ENCODE measurements around the gene KATNAL2. TPM values are rescaled to one million over a fixed set of nuclear protein-coding genes. Genes with fewer than 3 reads are reported as not detected.

Gene KATNAL2
- total RNA-seq, 2 experiments from 2014 or later: 0.45 to 0.52 TPM

DNA sequence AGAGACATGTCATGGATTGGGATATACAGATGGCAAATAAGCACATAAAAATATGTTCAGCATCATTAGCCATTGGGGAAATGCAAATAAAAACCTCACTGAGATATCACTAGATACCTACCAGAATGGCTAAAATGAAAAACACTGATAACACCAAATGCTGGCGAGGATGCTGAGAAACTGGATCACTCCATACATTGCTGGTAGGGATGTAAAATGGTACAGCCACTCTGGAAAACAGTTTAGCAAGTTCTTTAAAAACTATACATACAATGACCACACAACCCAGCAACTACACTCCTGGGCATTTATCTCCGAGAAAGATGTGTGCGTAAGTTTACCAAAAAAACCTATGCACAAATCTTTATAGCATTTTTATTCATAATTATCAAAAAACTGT lies 14.0 kb upstream of the KATNAL2 start:
- Mint-ChIP-seq H3K36me3 (ENCODE audit: low read depth) (peaks cover 36% of the 10 kb centered on the region), H3K27me3 (ENCODE audit: low read depth) (no peaks in the 10 kb centered on the region), H3K4me3 (no peak overlapping the region), H3K27ac (no peak overlapping the region), H3K4me1 (ENCODE audit: low read depth) (peaks cover 22% of the 10 kb centered on the region), H3K9me3 (peaks cover 4% of the 10 kb centered on the region)
- CTCF ChIA-PET: interaction anchor here (0.7 kb wide), 1 partner anchor 11 kb away, joined by 4 read pairs; no protein-coding TSS in a partner anchor
- intact Hi-C loops (cut with micrococcal nuclease): no loop called here
- no peak for DNase-seq

DNA sequence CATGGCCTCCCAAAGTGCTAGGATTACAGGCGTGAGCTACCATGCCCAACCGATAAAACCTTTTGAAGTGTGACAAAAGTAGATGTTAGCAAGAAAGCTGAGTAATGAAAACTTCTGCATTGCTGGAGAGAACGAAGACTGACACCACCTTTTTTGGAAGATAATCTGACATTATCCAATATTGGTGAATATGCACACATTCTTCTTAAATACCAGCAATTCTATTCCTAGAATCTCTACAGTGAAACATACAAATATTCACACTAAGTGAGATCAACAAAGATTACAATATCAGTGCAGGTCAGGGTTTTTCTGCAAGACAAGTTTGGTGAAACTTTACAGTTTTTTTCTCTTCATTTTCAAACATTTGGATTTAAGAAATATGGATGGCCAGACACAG lies 7.9 kb upstream of the KATNAL2 start:
- no peak overlapping the region for H3K27ac Mint-ChIP-seq
- peaks cover 31% of the 10 kb centered on the region for H3K4me1 Mint-ChIP-seq (ENCODE audit: low read depth)
- CTCF ChIA-PET: no interaction called here
- H3K9me3 Mint-ChIP-seq: peaks cover 4% of the 10 kb centered on the region
- DNase-seq: no peak
- no peaks in the 10 kb centered on the region for H3K27me3 Mint-ChIP-seq (ENCODE audit: low read depth)
- peaks cover 15% of the 10 kb centered on the region for H3K36me3 Mint-ChIP-seq (ENCODE audit: low read depth)
- intact Hi-C loops (cut with micrococcal nuclease): no loop called here
- no peak overlapping the region for H3K4me3 Mint-ChIP-seq

DNA sequence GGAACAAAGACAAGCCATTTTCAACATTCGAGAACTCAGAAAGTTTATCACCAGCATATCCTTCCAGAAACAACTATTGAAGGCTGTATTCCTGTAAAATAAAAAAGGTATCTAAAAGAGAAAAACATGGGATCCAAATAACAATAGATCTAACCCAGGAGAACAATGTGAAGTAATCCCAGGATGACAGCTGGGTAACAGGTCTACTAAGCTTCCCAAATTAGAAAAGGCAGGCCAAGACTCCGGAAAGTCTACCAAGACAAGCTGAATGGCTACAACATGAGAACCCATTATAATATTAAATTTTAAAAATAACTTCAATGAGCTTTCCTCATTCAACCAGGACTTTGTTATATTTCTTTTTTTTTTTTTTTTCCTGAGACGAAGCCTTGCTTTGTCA lies 6.5 kb upstream of the KATNAL2 start:
- Mint-ChIP-seq H3K4me3 (no peak overlapping the region), H3K27me3 (ENCODE audit: low read depth) (no peaks in the 10 kb centered on the region), H3K9me3 (peaks cover 2% of the 10 kb centered on the region), H3K36me3 (ENCODE audit: low read depth) (peaks cover 14% of the 10 kb centered on the region), H3K27ac (no peak overlapping the region), H3K4me1 (ENCODE audit: low read depth) (peaks cover 39% of the 10 kb centered on the region)
- DNase-seq: no peak
- CTCF ChIA-PET: no interaction called here
- intact Hi-C loops (cut with micrococcal nuclease): loop anchor here (10.0 kb wide), 1 partner anchor 156 kb away; the partner anchor contains the start of gene ST8SIA5

DNA sequence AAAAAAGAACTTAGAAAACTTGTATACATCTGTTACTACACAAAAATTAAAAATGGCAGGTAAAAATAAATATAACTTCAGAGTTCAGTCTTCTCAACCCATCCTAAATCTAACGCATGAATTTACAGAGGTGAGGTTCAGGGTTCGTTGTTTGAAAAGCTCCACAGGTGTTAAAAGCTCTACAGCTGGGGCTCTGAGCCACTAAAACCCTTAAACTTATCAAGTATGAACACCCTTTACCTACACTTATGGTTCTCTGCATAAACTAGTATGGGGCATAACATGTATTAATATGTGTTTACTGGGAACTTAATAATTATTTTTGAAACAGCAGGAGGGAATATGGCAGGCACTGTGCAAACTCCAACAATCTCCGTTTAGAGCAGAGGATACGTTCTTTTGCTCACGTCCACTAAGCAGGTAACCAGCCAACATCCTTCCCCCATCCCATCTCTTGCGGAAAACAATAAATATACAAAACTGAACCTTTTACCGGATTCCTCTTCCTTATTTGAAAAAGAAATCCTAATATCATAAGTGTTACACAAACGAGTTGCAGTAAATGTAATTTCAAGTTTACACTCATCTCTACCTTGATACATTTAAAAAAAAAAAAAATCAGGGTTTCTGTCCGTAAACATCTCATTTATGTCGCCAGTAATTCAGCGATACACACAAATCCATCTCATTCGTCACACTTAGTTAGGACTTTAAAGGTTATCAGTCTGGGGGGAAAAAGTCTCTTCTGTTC lies 1.4 kb upstream of the KATNAL2 start:
- Mint-ChIP-seq H3K4me1 (ENCODE audit: low read depth) (peaks cover 48% of the 10 kb centered on the region), H3K36me3 (ENCODE audit: low read depth) (no peaks in the 10 kb centered on the region), H3K27ac (peak overlapping the region; percentile 67), H3K4me3 (peak overlapping the region; percentile 80), H3K27me3 (ENCODE audit: low read depth) (no peaks in the 10 kb centered on the region), H3K9me3 (no peaks in the 10 kb centered on the region)
- intact Hi-C loops (cut with micrococcal nuclease): loop anchor here (2.0 to 10.0 kb wide), 6 partner anchors 31 to 819 kb away; partner anchors contain the start of genes ATP5F1A and ST8SIA5
- no peak for DNase-seq
- CTCF ChIA-PET: interaction anchor here (0.6 kb wide), 1 partner anchor 100 kb away, joined by 4 read pairs; no protein-coding TSS in a partner anchor

DNA sequence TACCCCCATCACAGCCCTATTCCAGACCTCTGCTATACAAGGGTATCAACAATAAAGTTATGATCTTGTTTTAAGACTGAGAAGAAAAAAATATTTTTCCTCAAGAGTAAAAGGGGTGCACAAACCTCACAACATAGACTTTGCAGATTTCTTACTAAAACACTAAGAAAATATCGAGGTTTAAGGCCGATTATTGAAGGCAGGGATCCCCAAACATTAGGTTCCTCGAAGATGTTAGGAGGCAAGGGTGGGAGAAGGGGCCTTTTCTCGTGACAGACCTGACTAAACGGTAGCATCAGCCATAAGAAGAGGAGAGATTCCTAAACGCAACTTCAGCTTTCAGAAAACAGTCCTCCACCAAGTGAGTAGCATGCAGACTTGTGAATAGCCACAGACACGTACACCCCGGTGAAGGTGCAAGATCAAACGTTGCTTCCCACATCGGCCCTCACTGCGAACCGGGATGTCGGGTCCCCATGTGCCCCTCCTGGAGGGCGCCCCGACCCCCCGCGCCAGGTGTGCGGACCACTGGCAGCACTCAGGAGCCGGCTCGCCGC lies 773 bp upstream of the KATNAL2 start:
- H3K9me3 Mint-ChIP-seq: no peaks in the 10 kb centered on the region
- peak overlapping the region; percentile 67 for H3K27ac Mint-ChIP-seq
- CTCF ChIA-PET: no interaction called here
- H3K4me3 Mint-ChIP-seq: peak overlapping the region; percentile 80
- H3K27me3 Mint-ChIP-seq (ENCODE audit: low read depth): no peaks in the 10 kb centered on the region
- peaks cover 48% of the 10 kb centered on the region for H3K4me1 Mint-ChIP-seq (ENCODE audit: low read depth)
- peak; percentile 39 for DNase-seq
- intact Hi-C loops (cut with micrococcal nuclease): loop anchor here (1.0 to 10.0 kb wide), 8 partner anchors 25 to 819 kb away; partner anchors contain the start of genes ATP5F1A, HDHD2 and ST8SIA5
- no peaks in the 10 kb centered on the region for H3K36me3 Mint-ChIP-seq (ENCODE audit: low read depth)

DNA sequence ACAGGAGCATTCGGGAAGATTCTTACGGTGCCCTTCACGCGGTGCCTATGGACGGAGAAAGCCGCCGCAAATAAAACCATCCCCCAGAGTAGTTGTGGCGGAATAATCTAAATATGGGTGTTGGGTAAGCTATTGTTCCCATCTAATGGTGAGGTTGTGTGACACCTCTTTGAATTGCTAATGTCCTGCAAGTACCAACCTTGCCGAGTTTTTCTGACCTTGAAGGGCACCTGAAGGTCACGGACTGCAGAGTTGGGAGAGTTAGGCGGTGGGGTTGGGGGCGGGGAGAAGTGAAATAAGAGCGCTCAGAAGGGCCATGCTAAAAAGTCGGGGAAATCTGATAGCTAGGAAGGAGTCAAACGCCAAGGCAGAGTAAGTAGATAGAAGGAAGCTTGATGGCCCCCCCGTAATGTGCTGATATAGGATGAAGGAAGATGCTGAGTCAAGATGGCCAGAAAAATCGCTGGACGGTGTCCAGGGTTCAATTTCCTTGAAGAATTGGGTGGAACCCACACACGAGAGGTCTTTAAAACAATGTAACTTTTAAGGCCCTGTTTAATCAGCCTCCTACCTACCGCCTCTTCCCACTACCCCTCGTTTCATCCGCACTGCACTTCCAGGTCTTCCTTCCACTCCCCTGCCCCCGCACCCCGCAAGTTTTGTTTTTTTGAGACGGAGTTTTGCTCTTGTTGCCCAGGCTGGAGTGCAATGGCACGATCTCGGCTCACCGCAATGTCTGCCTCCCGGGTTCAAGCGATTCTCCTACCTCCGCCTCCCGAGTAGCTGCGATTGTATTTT lies 600 bp downstream of the KATNAL2 start:
- H3K4me3 Mint-ChIP-seq: peak overlapping the region; percentile 86
- H3K4me1 Mint-ChIP-seq (ENCODE audit: low read depth): peaks cover 44% of the 10 kb centered on the region
- no peaks in the 10 kb centered on the region for H3K9me3 Mint-ChIP-seq
- intact Hi-C loops (cut with micrococcal nuclease): loop anchor here (1.0 to 10.0 kb wide), 8 partner anchors 27 to 821 kb away; partner anchors contain the start of genes ATP5F1A, HDHD2 and ST8SIA5
- DNase-seq: peak; percentile 29
- H3K27ac Mint-ChIP-seq: peak overlapping the region; percentile 86
- H3K36me3 Mint-ChIP-seq (ENCODE audit: low read depth): no peaks in the 10 kb centered on the region
- no peaks in the 10 kb centered on the region for H3K27me3 Mint-ChIP-seq (ENCODE audit: low read depth)
- CTCF ChIA-PET: no interaction called here

DNA sequence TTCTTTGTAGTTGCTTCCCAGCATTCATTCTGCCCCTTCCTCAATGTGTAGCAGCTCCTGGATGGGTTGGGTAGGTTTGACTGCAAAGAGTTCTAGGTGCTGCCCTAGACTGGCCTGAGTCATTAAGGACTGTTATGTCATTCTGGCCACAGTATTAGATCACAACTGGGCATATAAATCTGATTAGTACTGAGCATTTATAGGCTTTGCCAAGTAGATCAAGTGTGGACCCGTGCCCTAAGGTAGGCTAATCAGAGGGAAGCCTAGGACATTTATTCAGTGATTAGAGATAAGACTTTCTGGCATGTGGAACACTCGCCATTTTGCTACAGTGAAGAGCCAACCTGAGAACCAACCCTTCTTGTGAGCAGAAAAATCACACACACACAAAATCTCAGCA lies 2.7 kb downstream of the KATNAL2 start:
- peaks cover 4% of the 10 kb centered on the region for H3K9me3 Mint-ChIP-seq
- no peak for DNase-seq
- no peaks in the 10 kb centered on the region for H3K27me3 Mint-ChIP-seq (ENCODE audit: low read depth)
- intact Hi-C loops (cut with micrococcal nuclease): no loop called here
- peaks cover 25% of the 10 kb centered on the region for H3K4me1 Mint-ChIP-seq (ENCODE audit: low read depth)
- H3K4me3 Mint-ChIP-seq: no peak overlapping the region
- H3K27ac Mint-ChIP-seq: no peak overlapping the region
- CTCF ChIA-PET: no interaction called here
- no peaks in the 10 kb centered on the region for H3K36me3 Mint-ChIP-seq (ENCODE audit: low read depth)

DNA sequence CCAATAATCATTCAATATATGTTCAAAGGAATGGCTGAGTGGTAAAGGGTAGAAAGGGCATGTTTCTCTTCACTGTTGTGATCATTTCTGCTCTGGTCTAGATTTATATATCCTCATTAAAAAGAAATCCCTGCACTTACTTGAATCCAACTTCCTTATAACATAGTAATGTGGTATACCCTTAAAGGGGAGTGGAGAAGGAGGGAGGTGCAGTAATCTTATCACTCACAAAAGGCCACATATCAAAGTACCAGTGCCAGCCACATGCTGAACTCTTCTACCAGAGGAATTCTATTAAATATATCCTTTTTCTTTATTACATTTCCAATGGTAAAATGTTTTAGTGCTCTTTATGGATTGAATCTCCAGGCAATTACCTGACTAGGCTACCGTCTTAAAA lies 3.3 kb downstream of the KATNAL2 start:
- Mint-ChIP-seq H3K4me1 (ENCODE audit: low read depth) (peaks cover 19% of the 10 kb centered on the region), H3K27me3 (ENCODE audit: low read depth) (no peaks in the 10 kb centered on the region), H3K27ac (no peak overlapping the region), H3K9me3 (peaks cover 4% of the 10 kb centered on the region), H3K36me3 (ENCODE audit: low read depth) (no peaks in the 10 kb centered on the region), H3K4me3 (no peak overlapping the region)
- CTCF ChIA-PET: no interaction called here
- intact Hi-C loops (cut with micrococcal nuclease): no loop called here
- DNase-seq: no peak

DNA sequence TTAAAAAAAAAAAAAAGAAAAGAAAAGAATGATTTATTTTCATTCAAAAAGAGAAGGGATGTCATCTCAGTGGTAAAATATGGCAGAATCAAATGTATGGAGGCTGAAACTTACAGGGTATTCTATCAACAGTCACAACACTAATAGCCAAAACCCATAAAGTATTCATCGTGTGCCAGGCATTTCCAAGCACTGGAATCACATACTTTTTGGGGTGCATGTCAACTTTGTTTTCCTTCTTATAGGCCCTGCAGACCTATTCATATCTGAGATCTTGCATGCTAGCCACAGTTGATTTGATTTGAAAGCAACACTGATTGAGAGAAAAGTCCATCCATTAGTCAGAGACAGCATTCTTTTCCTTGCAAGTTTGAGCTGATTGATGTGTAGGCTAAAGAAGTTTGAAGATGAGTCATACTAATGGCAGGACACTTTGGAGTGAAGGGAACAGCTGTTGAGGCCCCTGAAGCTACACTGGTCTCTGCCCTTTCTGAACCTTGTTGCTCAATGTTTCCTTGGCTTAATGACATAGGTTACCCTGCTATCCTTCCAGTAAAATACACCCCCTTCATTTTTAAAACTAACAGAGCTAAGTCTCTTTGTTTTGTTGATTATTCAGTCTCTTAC lies 22.0 kb downstream of the KATNAL2 start:
- no peak for DNase-seq
- intact Hi-C loops (cut with micrococcal nuclease): no loop called here
- no peaks in the 10 kb centered on the region for H3K9me3 Mint-ChIP-seq
- CTCF ChIA-PET: no interaction called here
- no peaks in the 10 kb centered on the region for H3K4me1 Mint-ChIP-seq (ENCODE audit: low read depth)
- no peak overlapping the region for H3K27ac Mint-ChIP-seq
- H3K36me3 Mint-ChIP-seq (ENCODE audit: low read depth): no peaks in the 10 kb centered on the region
- H3K4me3 Mint-ChIP-seq: no peak overlapping the region
- H3K27me3 Mint-ChIP-seq (ENCODE audit: low read depth): no peaks in the 10 kb centered on the region

DNA sequence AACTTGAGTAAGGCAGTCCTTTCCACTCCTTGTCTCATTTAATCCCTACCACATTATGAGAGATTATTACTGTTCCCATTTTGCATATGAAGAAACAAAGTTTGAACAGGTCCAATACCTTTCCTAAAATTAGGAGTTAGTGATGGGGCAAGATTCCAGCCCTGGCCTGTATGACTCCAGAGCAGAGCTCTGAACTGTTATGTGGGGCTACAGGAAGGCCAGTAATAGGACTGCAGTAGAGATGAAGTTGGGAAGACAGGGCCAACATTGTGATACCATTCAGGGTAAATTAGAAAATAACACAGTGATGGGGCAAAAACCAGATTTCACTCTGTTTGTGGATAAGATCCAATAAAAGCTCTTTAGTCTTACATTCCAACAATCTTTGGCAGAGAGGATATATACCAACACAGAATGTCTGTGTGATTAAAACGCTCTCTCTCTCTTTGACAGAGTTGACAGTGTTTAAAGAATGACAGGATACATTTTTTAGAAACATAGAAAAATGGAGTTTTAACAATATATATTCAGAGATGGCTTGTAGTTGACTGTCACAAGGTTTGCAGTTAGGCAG lies 22.7 kb downstream of the KATNAL2 start:
- Mint-ChIP-seq H3K4me3 (no peak overlapping the region), H3K4me1 (ENCODE audit: low read depth) (no peaks in the 10 kb centered on the region), H3K27ac (no peak overlapping the region), H3K36me3 (ENCODE audit: low read depth) (no peaks in the 10 kb centered on the region), H3K9me3 (no peaks in the 10 kb centered on the region), H3K27me3 (ENCODE audit: low read depth) (peaks cover under 1% of the 10 kb centered on the region)
- CTCF ChIA-PET: no interaction called here
- no peak for DNase-seq
- intact Hi-C loops (cut with micrococcal nuclease): no loop called here

DNA sequence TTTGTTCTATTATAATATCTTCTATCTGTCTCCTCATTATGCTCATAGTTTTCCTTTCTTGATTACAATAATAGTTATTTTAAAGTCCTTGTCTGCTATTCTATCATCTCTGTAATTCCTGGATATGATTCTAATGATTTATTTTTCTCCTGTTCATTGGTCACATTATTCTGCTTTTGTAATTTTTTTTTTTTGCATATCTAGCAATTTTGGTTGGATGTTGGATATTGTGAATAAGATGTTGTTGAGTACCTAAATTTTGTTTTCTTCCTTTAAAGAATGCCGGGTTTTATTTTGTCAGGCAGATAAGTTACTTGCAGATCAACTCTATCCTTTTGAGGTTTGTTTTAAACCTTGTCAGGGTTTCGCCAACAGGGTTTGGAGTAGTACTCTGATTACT lies 25.2 kb downstream of the KATNAL2 start:
- CTCF ChIA-PET: no interaction called here
- intact Hi-C loops (cut with micrococcal nuclease): no loop called here
- Mint-ChIP-seq H3K4me1 (ENCODE audit: low read depth) (no peaks in the 10 kb centered on the region), H3K36me3 (ENCODE audit: low read depth) (no peaks in the 10 kb centered on the region), H3K9me3 (no peaks in the 10 kb centered on the region), H3K27me3 (ENCODE audit: low read depth) (peaks cover 3% of the 10 kb centered on the region), H3K27ac (no peak overlapping the region), H3K4me3 (no peak overlapping the region)
- no peak for DNase-seq

Measured in activated naive CD4-positive, alpha-beta T cell treated with anti-CD3 and anti-CD28 coated beads for 36 hours (primary cell).